ENCODE results near the gene PRKAG2. TPM values are rescaled to one million over a fixed set of nuclear protein-coding genes. Genes with fewer than 3 reads are reported as not detected.

The PRKAG2 gene
- total RNA-seq, 8 experiments from 2014 or later, result 6.3 to 13.4 (median 8.5) TPM

DNA sequence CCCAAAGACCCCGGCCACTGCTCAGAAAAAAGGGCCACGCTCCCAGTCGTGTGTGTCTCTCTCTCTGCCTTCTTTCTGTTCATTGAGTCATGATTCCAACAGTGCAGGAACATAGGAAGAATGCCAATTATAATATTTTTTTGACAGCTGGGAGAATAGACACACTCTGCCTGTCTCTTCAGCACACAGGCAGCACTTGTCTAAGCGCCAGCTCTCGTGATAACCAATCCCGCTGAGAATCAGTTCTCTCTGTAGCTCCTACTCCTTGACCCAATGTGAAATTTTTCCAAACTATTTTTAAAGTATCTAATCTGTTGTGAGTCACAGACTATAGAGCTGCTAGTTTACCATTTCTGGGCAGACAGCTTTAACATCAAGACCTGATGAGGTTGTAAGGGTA lies 211.5 kb downstream of the PRKAG2 start:
- Histone ChIP-seq H3K27ac (no peak overlapping the region), H3K4me3 (no peak overlapping the region), H3K4me1 (replicated peaks in 1 of 2) (peaks cover 0 to 2% of the 10 kb centered on the region in 2 donors)
- ATAC-seq (replicated peaks in 6 of 8), result no peak
- in situ Hi-C loops (cut with MboI; ENCODE audit: low pct_unique_long_range_greater_than_20kb in 2 of 9, low sequenced_read_pairs in 9 of 9, unreplicated experiment in 9 of 9), result no loop called here
- WGBS, 10 experiments, result 16 to 100% (median 98%) methylated on average over 1 to 6 of the region's 6 CpGs; no CpG with 5 or more reads in 2 of the 10 experiments

DNA sequence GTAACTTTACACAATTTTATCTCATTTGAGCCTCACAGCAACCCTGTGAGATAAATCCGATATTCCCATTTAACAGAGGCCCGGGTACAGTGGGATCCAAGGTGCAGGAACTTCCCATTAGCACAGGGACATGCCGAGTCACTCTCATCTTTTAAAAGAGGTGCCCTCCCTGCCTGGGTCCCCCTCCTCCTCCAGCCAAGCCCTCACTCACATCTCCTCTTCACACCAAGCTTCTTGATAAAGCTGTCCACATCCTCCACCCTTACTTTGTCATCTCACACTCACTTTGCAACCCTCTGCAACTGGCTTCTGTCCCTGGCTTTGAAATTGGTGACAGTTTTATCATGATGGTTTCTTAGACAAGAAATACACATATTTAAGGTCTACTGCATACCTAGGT lies 212.6 kb downstream of the PRKAG2 start:
- no peak overlapping the region for H3K27ac ChIP-seq
- no peak for ATAC-seq (replicated peaks in 6 of 8)
- no peak overlapping the region for H3K4me3 ChIP-seq
- in situ Hi-C loops (cut with MboI; ENCODE audit: low pct_unique_long_range_greater_than_20kb in 2 of 9, low sequenced_read_pairs in 9 of 9, unreplicated experiment in 9 of 9), result no loop called here
- 71 to 100% (median 95%) methylated on average over 1 to 2 of the region's 3 CpGs; no CpG with 5 or more reads in 6 of the 10 experiments for WGBS, 10 experiments
- peaks cover 0 to 2% of the 10 kb centered on the region in 2 donors for H3K4me1 ChIP-seq (replicated peaks in 1 of 2)

DNA sequence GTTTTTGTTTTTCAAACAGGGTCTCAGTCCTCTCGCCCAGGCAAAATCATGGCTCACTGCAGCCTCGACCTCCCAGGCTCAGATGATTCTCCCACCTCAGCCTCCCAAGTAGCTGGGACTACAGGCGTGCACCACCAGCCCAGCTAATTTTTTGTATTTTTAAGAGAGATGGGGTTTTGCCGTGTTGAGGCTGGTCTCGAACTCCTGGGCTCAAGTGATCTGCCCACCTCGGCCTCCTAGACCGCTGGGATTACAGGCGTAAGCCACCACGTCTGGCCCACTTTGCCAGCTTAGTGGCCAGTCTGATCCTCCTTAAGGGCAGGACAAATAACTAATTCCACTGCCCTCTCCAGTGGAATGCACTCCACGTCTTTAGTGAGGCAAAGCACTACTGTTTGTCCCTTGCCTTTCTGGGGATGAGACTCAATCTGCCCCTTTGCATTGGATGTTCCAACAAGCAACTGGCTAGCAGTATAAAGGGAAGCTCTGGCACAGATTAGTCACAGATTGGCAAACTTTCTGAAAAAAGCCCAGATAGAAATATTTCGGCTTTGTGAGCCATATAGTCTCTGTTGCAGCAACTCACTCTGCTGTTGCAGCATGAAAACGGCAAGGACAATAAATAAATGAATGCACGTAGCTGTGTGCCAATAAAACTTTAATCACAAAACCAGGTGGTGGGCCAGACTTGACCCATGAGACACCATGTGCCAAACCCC lies 213.4 kb downstream of the PRKAG2 start:
- H3K4me1 ChIP-seq (replicated peaks in 1 of 2), result peaks cover 0 to 2% of the 10 kb centered on the region in 2 donors
- in situ Hi-C loops (cut with MboI; ENCODE audit: low pct_unique_long_range_greater_than_20kb in 2 of 9, low sequenced_read_pairs in 9 of 9, unreplicated experiment in 9 of 9), result no loop called here
- ATAC-seq (replicated peaks in 6 of 8), result no peak
- no peak overlapping the region for H3K4me3 ChIP-seq
- no peak overlapping the region for H3K27ac ChIP-seq
- 62 to 100% (median 78%) methylated on average over 1 to 11 of the region's 13 CpGs; no CpG with 5 or more reads in 1 of the 10 experiments for WGBS, 10 experiments

DNA sequence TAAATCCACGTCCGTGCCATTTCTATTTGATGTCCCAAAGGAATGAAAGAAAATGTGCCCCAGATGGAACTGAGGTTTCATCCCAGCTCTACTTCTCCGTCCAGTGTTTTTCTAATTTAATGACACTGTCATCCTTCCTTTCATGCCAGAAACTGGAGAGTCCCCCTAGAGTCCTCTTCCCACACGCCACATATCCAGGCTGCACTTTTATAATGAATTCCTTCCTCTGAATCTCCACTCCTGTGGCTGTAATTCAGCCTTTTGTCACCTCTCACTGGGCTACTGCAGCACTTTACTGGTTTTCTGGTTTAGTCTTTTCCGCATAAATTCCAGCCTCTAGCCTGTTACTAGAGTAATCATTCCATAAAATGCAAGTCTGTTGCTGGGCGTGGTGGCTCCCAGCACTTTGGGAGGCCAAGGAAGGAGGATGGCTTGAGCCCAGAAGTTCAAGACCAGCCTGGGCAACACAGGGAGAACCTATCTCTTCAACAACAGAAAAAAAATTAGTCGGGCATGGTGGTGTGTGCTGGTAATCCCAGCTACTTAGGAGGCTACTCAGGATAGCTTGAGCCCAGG lies 214.6 kb downstream of the PRKAG2 start:
- Histone ChIP-seq H3K4me1 (replicated peaks in 1 of 2) (peaks cover 0 to 2% of the 10 kb centered on the region in 2 donors), H3K27ac (no peak overlapping the region), H3K4me3 (no peak overlapping the region)
- peak in 6 of 8 experiments; percentile 15 to 65 (median 32) for ATAC-seq (replicated peaks in 6 of 8)
- 33 to 100% (median 60%) methylated on average over 1 to 7 of the region's 7 CpGs; no CpG with 5 or more reads in 2 of the 10 experiments for WGBS, 10 experiments
- in situ Hi-C loops (cut with MboI; ENCODE audit: low pct_unique_long_range_greater_than_20kb in 2 of 9, low sequenced_read_pairs in 9 of 9, unreplicated experiment in 9 of 9), result no loop called here

DNA sequence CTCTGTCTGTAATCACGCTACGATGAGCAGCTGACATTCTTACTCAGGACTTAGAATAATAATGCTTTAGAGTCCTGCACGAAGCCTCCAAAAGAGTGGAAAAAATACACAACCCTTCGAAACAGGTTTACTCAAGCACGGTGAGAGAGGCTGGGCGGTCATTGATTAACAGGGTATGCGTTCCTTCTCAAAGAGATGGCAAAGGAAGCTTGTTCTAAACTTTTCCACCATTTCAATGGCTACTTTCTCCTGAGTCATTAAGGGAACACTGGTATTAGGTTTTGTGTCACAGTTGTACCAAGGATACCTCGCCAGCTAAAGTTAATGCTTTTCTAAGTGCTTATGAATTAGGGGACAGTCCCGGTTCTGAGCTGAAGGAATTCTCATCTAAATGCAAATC lies 215.3 kb downstream of the PRKAG2 start:
- no peak for ATAC-seq (replicated peaks in 6 of 8)
- peaks cover 0 to 2% of the 10 kb centered on the region in 2 donors for H3K4me1 ChIP-seq (replicated peaks in 1 of 2)
- no peak overlapping the region for H3K27ac ChIP-seq
- WGBS, 10 experiments, result 53 to 98% (median 65%) methylated on average over 2 to 9 of the region's 9 CpGs
- in situ Hi-C loops (cut with MboI; ENCODE audit: low pct_unique_long_range_greater_than_20kb in 2 of 9, low sequenced_read_pairs in 9 of 9, unreplicated experiment in 9 of 9), result no loop called here
- H3K4me3 ChIP-seq, result no peak overlapping the region

DNA sequence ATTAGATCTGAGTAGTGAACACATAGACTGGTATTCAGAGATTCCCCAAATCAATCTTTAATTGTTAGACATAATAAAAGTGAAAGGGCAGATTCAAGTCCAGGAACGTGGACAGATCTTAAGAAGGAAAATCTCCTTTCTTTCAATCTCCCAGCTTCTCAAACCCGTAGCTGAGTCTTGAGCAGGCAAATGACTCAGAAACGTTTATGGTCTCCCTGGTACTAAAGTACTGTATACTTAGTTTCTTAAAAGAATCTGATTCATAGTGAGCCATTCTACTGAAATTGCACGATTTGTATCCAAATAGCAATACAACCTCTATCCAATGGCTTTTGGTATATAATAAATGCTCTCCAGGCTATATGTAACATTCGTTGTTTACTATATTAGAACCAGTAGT lies 216.8 kb downstream of the PRKAG2 start:
- ATAC-seq (replicated peaks in 6 of 8), result no peak
- peaks cover 0 to 2% of the 10 kb centered on the region in 2 donors for H3K4me1 ChIP-seq (replicated peaks in 1 of 2)
- H3K4me3 ChIP-seq, result no peak overlapping the region
- H3K27ac ChIP-seq, result no peak overlapping the region
- in situ Hi-C loops (cut with MboI; ENCODE audit: low pct_unique_long_range_greater_than_20kb in 2 of 9, low sequenced_read_pairs in 9 of 9, unreplicated experiment in 9 of 9), result no loop called here
- WGBS, 10 experiments, result 31 to 100% (median 96%) methylated on average over 1 to 5 of the region's 5 CpGs

DNA sequence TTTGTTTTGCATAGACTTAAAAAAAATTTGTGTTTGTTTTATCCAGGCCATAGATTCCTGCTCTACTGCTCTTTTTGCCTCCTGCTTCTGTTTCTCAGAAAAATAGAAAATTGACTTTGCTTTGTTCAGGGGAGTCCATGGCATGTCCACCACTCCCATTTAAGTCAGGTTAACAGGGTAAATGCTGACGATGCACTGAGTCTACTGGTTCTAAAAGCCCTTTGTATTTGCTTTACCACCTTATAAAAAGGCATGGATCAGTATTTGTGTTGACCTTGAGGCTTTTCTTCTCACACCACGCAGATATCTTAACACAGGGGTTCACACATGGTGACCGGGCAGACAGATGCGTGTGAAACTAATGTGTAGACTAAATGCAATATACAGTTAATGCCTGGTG lies 217.7 kb downstream of the PRKAG2 start:
- in situ Hi-C loops (cut with MboI; ENCODE audit: low pct_unique_long_range_greater_than_20kb in 2 of 9, low sequenced_read_pairs in 9 of 9, unreplicated experiment in 9 of 9), result no loop called here
- 50 to 90% (median 73%) methylated on average over 1 to 4 of the region's 4 CpGs; no CpG with 5 or more reads in 2 of the 10 experiments for WGBS, 10 experiments
- peaks cover 0 to 2% of the 10 kb centered on the region in 2 donors for H3K4me1 ChIP-seq (replicated peaks in 1 of 2)
- no peak overlapping the region for H3K4me3 ChIP-seq
- H3K27ac ChIP-seq, result no peak overlapping the region
- no peak for ATAC-seq (replicated peaks in 6 of 8)

DNA sequence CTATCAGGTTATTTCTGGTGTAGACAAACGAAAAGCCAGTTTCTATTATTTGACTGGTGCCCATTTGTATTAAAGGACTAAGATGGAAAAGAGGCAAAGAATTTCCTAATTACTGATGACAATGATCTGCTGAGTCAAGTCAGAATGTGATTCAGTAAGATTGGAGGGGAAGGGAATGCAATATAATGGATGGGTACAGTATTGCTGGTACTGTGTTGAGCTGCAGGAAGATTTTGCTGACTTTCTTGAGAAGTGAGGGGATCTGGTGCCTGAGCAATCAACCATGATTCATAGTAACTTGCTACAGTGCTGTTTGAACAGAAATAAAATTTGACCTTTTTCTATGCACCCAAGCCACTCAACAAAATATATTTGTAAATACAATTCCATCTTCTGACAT lies 218.1 kb downstream of the PRKAG2 start:
- peak in 2 of 8 experiments; percentile 38 to 58 for ATAC-seq (replicated peaks in 6 of 8)
- Histone ChIP-seq H3K4me3 (no peak overlapping the region), H3K4me1 (replicated peaks in 1 of 2) (peaks cover 0 to 2% of the 10 kb centered on the region in 2 donors), H3K27ac (no peak overlapping the region)
- 13 to 100% (median 85%) methylated on average over 1 of the region's 1 CpG; no CpG with 5 or more reads in 2 of the 10 experiments for WGBS, 10 experiments
- in situ Hi-C loops (cut with MboI; ENCODE audit: low pct_unique_long_range_greater_than_20kb in 2 of 9, low sequenced_read_pairs in 9 of 9, unreplicated experiment in 9 of 9), result no loop called here

DNA sequence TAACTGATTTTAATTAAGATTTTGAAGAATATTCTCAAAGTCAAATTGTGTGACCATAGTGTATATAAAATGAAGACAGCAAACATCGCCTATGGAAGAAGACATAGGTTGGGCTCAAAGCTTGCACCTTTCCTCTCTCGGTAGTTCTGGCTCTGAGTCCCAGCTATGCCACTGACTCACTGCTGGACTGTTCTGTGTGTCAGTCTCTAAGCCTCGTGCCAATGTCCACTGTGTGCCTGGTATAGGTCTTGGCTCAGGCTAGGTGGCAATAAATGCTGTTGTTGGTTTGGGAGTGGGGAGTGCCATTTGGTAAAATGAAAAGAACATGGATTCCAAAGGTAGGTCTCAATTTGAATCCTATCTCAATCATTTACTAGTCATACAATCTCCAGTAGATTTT lies 219.7 kb downstream of the PRKAG2 start:
- peaks cover 0 to 2% of the 10 kb centered on the region in 2 donors for H3K4me1 ChIP-seq (replicated peaks in 1 of 2)
- no peak for ATAC-seq (replicated peaks in 6 of 8)
- no peak overlapping the region for H3K4me3 ChIP-seq
- H3K27ac ChIP-seq, result no peak overlapping the region
- WGBS, 10 experiments, result 57 to 100% (median 95%) methylated on average over 1 to 3 of the region's 3 CpGs; no CpG with 5 or more reads in 2 of the 10 experiments
- in situ Hi-C loops (cut with MboI; ENCODE audit: low pct_unique_long_range_greater_than_20kb in 2 of 9, low sequenced_read_pairs in 9 of 9, unreplicated experiment in 9 of 9), result no loop called here

DNA sequence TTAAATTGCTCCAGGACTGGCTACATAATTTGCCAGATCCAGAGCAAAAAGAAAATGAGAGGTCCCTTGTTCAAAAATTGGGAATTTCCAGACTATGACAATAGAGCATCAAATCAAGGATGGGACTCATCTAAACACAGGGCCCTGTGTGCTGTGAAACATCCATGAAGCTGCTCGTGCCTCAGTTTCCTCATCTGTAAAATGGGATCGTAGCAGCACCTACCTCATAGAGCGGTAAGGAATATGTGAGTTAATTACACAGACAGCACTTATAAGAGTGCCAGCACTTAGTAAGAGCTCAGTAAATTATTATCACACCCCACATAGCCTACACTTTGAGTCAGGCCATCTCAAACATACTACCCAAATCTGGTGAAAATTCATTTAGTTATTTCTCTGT lies 221.4 kb downstream of the PRKAG2 start:
- ATAC-seq (replicated peaks in 6 of 8), result no peak

DNA sequence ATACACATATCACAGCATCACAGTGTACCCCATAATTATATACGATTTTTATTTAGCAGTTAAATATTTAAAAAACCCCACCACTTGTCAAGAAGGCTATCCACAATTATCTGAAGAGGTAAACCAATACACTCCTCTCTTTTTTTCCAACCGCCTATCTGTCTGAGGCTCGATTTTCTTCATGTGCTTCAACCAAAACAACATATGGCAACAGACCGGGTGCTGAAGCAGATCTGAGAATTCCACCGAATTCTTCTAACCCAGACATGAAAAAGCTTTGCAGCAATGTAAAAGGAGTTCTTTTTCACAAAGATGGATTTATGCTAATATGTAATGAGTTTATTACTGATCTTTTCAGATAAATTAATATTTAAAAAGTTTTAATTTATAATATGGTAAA lies 224.8 kb downstream of the PRKAG2 start:
- no peak for ATAC-seq (replicated peaks in 6 of 8)
- H3K4me1 ChIP-seq (replicated peaks in 1 of 2), result no peaks in the 10 kb centered on the region
- in situ Hi-C loops (cut with MboI; ENCODE audit: low pct_unique_long_range_greater_than_20kb in 2 of 9, low sequenced_read_pairs in 9 of 9, unreplicated experiment in 9 of 9), result no loop called here
- no peak overlapping the region for H3K27ac ChIP-seq
- no peak overlapping the region for H3K4me3 ChIP-seq
- WGBS, 10 experiments, result 47 to 96% (median 84%) methylated on average over 3 to 5 of the region's 5 CpGs; no CpG with 5 or more reads in 1 of the 10 experiments

More for the DNA sequence above, 221.4 kb downstream of the PRKAG2 start:
- H3K27ac ChIP-seq, result no peak overlapping the region
- in situ Hi-C loops (cut with MboI; ENCODE audit: low pct_unique_long_range_greater_than_20kb in 2 of 9, low sequenced_read_pairs in 9 of 9, unreplicated experiment in 9 of 9), result no loop called here
- H3K4me1 ChIP-seq (replicated peaks in 1 of 2), result no peaks in the 10 kb centered on the region
- no peak overlapping the region for H3K4me3 ChIP-seq
- 20 to 100% (median 72%) methylated on average over 1 to 3 of the region's 3 CpGs; no CpG with 5 or more reads in 1 of the 10 experiments for WGBS, 10 experiments

DNA sequence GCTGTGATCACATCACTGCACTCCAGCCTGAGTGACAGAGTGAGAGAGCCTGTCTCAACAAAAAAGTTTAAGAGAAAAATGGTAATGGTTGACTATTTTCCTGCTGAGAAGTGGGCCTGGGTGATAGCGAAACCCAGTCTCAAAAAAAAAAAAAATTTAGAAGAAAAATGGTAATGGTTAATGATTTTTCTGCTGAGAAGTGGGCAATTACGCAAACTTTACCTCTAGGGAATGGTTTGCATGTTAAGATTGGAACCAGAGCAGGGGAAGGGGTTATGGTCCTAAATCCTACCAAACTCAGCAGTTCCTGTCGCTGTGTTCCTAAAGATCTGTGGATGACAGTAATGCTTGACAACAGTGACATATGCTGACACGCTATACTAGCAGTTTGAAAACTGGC lies 226.8 kb downstream of the PRKAG2 start:
- in situ Hi-C loops (cut with MboI; ENCODE audit: low pct_unique_long_range_greater_than_20kb in 2 of 9, low sequenced_read_pairs in 9 of 9, unreplicated experiment in 9 of 9), result no loop called here
- ATAC-seq (replicated peaks in 6 of 8), result no peak
- Histone ChIP-seq H3K27ac (no peak overlapping the region), H3K4me3 (no peak overlapping the region), H3K4me1 (replicated peaks in 1 of 2) (no peaks in the 10 kb centered on the region)
- 75 to 96% (median 81%) methylated on average over 1 to 4 of the region's 4 CpGs; no CpG with 5 or more reads in 2 of the 10 experiments for WGBS, 10 experiments

DNA sequence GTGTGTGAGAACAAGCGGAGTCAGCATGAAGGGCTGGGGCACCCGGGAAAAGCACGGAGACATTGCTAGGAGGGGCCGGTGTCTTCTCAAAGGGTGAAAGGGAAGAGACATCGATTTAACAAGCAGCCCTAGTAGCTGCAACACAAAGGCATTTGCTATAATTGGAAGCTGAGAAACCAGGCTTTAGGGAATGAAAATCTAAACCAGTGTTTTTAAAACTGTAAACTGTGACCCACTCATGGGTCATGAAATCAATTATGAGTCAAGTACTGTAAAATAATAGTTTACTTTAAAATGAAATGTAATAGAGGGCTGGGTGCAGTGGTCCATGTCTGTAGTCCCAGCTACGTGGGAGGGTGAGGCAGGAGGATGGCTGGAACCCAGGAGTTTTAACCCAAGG lies 228.5 kb downstream of the PRKAG2 start:
- no peaks in the 10 kb centered on the region for H3K4me1 ChIP-seq (replicated peaks in 1 of 2)
- H3K4me3 ChIP-seq, result no peak overlapping the region
- ATAC-seq (replicated peaks in 6 of 8), result no peak
- in situ Hi-C loops (cut with MboI; ENCODE audit: low pct_unique_long_range_greater_than_20kb in 2 of 9, low sequenced_read_pairs in 9 of 9, unreplicated experiment in 9 of 9), result no loop called here
- 45 to 100% (median 67%) methylated on average over 1 to 6 of the region's 6 CpGs for WGBS, 10 experiments
- no peak overlapping the region for H3K27ac ChIP-seq
